ENCODE measurements around the gene RALGAPA2.

DNA sequence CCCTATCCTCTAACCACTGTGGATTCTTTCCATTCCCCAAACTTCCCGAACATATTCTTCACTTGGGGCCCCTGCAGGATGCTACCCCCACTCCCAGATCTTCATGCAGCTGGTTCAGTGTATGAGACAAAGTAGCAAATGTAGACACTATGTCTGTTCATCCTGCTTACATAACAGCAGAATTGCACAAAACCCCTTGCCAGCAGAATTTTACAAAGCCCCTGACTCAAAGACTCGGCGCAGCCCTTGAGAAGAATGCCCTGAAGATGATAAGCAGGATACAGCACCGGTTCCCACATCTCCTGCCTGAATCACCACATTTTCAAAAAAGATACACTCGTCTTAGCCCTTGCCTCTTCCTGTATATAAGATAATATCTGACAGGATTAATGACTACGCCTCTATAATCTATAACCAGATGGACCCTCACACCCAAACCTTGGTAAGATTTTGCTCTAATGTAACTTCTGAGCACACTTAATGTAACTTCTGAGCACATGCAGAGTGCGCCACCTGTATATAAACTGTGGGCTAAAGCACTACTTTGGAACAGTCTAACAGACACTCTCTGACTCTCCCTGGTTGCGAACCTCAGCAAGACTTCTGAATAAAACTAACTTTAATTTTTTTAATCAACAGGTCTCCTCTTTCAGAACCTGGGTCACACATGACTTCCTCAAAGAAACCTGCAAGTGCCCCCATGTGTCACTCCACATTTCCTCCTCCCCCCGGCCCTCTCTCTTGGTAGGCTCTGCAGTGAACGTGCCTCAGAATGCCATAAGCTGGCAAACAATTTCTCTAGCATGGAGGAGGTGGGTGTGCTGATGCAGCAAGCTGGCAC lies 28.7 kb downstream of the RALGAPA2 start:
- TF ChIP-seq, protein P1, sequence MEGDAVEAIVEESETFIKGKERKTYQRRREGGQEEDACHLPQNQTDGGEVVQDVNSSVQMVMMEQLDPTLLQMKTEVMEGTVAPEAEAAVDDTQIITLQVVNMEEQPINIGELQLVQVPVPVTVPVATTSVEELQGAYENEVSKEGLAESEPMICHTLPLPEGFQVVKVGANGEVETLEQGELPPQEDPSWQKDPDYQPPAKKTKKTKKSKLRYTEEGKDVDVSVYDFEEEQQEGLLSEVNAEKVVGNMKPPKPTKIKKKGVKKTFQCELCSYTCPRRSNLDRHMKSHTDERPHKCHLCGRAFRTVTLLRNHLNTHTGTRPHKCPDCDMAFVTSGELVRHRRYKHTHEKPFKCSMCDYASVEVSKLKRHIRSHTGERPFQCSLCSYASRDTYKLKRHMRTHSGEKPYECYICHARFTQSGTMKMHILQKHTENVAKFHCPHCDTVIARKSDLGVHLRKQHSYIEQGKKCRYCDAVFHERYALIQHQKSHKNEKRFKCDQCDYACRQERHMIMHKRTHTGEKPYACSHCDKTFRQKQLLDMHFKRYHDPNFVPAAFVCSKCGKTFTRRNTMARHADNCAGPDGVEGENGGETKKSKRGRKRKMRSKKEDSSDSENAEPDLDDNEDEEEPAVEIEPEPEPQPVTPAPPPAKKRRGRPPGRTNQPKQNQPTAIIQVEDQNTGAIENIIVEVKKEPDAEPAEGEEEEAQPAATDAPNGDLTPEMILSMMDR (IDR thresholded peaks at IDR 0.05), result no peak
- TF ChIP-seq ZFX (IDR thresholded peaks at IDR 0.05; ENCODE audit: borderline replicate concordance), result no peak
